HG02943 (cell line): ENCODE measurements around the gene ADGRV1.

Experiments used
- ATAC-seq: cut with Tn5 transposase; IDR thresholded peaks from one replicate; pipeline ENCODE4 v1.9.1; 2021; ENCODE audit warnings: mild to moderate bottlenecking, low read depth, moderate library complexity; ENCODE audit not compliant: unreplicated experiment

The ADGRV1 gene

GRCh38 chr5:91142386-91142785 lies 583.8 kb downstream of the ADGRV1 start:
- no peak for ATAC-seq

GRCh38 chr5:91142819-91143218 lies 584.2 kb downstream of the ADGRV1 start:
- no peak for ATAC-seq

GRCh38 chr5:91143840-91144239 lies 585.2 kb downstream of the ADGRV1 start:
- ATAC-seq = no peak

GRCh38 chr5:91144491-91145332 lies 586.1 kb downstream of the ADGRV1 start:
- ATAC-seq = no peak

GRCh38 chr5:91145333-91145620 lies 586.7 kb downstream of the ADGRV1 start:
- no peak for ATAC-seq

- no peak for ATAC-seq
Measured at GRCh38 chr5:91146230-91146629, 587.6 kb downstream of the ADGRV1 start.

GRCh38 chr5:91146905-91147600 lies 588.5 kb downstream of the ADGRV1 start:
- no peak for ATAC-seq

- no peak for ATAC-seq
Measured at GRCh38 chr5:91150234-91150633, 591.6 kb downstream of the ADGRV1 start.

- no peak for ATAC-seq
Measured at GRCh38 chr5:91150636-91151035, 592.0 kb downstream of the ADGRV1 start.

- ATAC-seq = no peak
Measured at GRCh38 chr5:91151947-91152346, 593.4 kb downstream of the ADGRV1 start.

GRCh38 chr5:91154338-91154737 lies 595.7 kb downstream of the ADGRV1 start:
- no peak for ATAC-seq

GRCh38 chr5:91155274-91155673 lies 596.7 kb downstream of the ADGRV1 start:
- no peak for ATAC-seq

GRCh38 chr5:91156242-91156641 lies 597.6 kb downstream of the ADGRV1 start:
- ATAC-seq = no peak

GRCh38 chr5:91158011-91158410 lies 599.4 kb downstream of the ADGRV1 start:
- no peak for ATAC-seq

- ATAC-seq = no peak
Measured at GRCh38 chr5:91159647-91160046, 601.0 kb downstream of the ADGRV1 start.

GRCh38 chr5:91160714-91161285 lies 602.2 kb downstream of the ADGRV1 start:
- no peak for ATAC-seq

- peak; percentile 99 for ATAC-seq
Measured at GRCh38 chr5:91162534-91163381, 604.2 kb downstream of the ADGRV1 start.

- no peak for ATAC-seq
Measured at GRCh38 chr5:91164424-91164823, 605.8 kb downstream of the ADGRV1 start.

GRCh38 chr5:91166059-91166807 lies 607.6 kb downstream of the ADGRV1 start:
- ATAC-seq = no peak

- no peak for ATAC-seq
Measured at GRCh38 chr5:91168859-91169258, 610.3 kb downstream of the ADGRV1 start.
